Endothelial cell (in vitro differentiated cells): ENCODE measurements around the gene PSMA7. TPM values are rescaled to one million over a fixed set of nuclear protein-coding genes. Genes with fewer than 3 reads are reported as not detected.

Experiments used
- DNase-seq: peaks from one replicate; pipeline ENCODE4 v3.0.0; 2021; ENCODE audit warnings: low spot score
- H3K27ac Mint-ChIP-seq: one replicate; pipeline ENCODE4 v1.8.0; 2021; ENCODE audit warnings: mixed read lengths, inconsistent platforms; ENCODE audit not compliant: unreplicated experiment
- H3K27me3 Mint-ChIP-seq: one replicate; pipeline ENCODE4 v1.8.0; 2021; ENCODE audit warnings: mild to moderate bottlenecking, moderate library complexity, mixed read lengths, inconsistent platforms; ENCODE audit not compliant: unreplicated experiment
- H3K36me3 Mint-ChIP-seq: one replicate; pipeline ENCODE4 v1.8.0; 2021; ENCODE audit warnings: mild to moderate bottlenecking, low read depth, mixed read lengths, inconsistent platforms; ENCODE audit not compliant: unreplicated experiment
- H3K4me1 Mint-ChIP-seq: one replicate; pipeline ENCODE4 v1.8.0; 2021; ENCODE audit warnings: mild to moderate bottlenecking, mixed read lengths, inconsistent platforms; ENCODE audit not compliant: unreplicated experiment
- H3K4me3 Mint-ChIP-seq: one replicate; pipeline ENCODE4 v1.8.0; 2021; ENCODE audit warnings: mild to moderate bottlenecking, mixed read lengths, inconsistent platforms; ENCODE audit not compliant: unreplicated experiment
- H3K9me3 Mint-ChIP-seq: one replicate; pipeline ENCODE4 v1.8.0; 2021; ENCODE audit warnings: mixed read lengths, inconsistent platforms; ENCODE audit not compliant: unreplicated experiment
- total RNA-seq: library from RNA; stranded (reverse); fragmentation: NEBNext Ultra II Directional; extraction: Animal tissue kit (Norgen Biotek cat#: 25700); gene quantifications from one replicate; pipeline ENCODE4 v1.2.1, GENCODE V29; 2021; ENCODE audit not compliant: unreplicated experiment
- TF ChIP-seq, protein P1 (sequence below): fragments of 200-600 bp; sonication (generic); IDR thresholded peaks from one replicate; pipeline ENCODE4 v1.5.0; 2021; ENCODE audit warnings: antibody characterized with exemption; ENCODE audit not compliant: unreplicated experiment

Gene PSMA7
- total RNA-seq, 1 donor from 2014 or later, result 302 TPM

DNA sequence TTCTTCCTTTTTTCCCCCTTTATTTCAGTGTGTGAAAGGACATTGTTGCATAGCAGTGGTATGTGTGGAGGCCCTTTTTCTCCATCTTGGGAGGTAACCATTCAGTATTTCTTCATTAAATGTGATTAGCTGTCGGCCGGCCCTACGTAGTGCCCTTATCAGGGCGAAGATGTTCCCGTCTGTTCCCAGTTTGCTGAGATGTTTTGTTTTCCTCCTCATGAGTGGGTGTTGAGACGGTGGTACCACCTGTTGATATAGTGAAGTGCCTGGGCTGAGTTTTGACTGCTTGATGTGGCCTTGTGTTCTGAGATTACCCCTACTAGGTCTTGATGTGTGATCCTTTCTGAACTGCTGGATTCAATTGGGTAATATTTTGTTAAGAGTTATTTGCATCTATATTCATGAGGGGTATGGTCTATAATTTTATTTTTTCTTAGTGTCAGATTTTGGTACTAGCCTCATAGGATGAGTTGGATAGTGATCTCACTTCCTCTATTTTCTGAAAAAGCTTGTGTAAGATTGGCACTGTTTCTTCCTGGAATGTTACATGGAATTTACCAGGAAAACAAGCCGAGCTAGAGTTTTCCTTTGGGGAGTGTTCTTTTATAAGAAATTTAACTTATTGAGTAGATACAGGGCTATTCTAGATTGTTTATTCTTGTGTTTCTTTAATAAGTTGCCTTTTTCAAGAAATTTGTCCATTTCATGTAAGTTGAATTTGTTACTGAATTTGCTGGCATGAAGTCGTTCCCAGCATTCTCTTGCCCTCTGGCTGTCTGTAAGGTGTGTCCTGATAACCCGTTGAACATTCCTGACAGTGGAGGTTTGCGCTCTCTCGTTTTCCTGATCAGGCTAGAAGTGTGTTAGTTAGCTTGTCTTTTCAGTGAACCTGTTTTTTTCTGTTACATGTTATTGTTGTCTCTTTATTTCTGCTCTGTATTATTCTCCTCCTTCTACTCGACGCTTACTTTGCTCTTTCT, 44.0 kb upstream of the PSMA7 start:
- peak overlapping the region; percentile 57 for H3K27ac Mint-ChIP-seq
- peaks cover 5% of the 10 kb centered on the region for H3K36me3 Mint-ChIP-seq
- no peak for DNase-seq
- no peak overlapping the region for H3K4me3 Mint-ChIP-seq
- TF ChIP-seq, protein P1, sequence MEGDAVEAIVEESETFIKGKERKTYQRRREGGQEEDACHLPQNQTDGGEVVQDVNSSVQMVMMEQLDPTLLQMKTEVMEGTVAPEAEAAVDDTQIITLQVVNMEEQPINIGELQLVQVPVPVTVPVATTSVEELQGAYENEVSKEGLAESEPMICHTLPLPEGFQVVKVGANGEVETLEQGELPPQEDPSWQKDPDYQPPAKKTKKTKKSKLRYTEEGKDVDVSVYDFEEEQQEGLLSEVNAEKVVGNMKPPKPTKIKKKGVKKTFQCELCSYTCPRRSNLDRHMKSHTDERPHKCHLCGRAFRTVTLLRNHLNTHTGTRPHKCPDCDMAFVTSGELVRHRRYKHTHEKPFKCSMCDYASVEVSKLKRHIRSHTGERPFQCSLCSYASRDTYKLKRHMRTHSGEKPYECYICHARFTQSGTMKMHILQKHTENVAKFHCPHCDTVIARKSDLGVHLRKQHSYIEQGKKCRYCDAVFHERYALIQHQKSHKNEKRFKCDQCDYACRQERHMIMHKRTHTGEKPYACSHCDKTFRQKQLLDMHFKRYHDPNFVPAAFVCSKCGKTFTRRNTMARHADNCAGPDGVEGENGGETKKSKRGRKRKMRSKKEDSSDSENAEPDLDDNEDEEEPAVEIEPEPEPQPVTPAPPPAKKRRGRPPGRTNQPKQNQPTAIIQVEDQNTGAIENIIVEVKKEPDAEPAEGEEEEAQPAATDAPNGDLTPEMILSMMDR, result no peak
- no peaks in the 10 kb centered on the region for H3K9me3 Mint-ChIP-seq
- H3K27me3 Mint-ChIP-seq, result peaks cover 7% of the 10 kb centered on the region
- peaks cover 10% of the 10 kb centered on the region for H3K4me1 Mint-ChIP-seq

DNA sequence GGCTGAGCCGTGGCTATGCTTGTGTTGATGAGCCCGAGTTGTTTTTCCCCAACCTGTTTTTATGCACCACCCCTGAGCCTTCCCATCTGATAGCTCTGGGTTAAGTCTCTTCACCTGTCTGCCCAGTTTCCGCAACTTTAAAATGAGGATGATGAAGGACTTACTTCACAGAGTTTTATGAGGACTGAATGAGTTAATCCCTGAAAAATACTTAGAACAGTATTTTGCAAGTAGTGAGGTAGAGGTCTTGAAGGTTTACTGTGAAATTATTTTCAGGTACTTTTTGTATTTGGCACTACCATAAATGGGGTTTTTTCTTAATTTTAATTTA, 42.9 kb upstream of the PSMA7 start:
- H3K9me3 Mint-ChIP-seq, result no peaks in the 10 kb centered on the region
- H3K36me3 Mint-ChIP-seq, result peaks cover 6% of the 10 kb centered on the region
- peaks cover 5% of the 10 kb centered on the region for H3K27me3 Mint-ChIP-seq
- TF ChIP-seq, protein P1, result no peak
- no peak overlapping the region for H3K4me3 Mint-ChIP-seq
- peaks cover 10% of the 10 kb centered on the region for H3K4me1 Mint-ChIP-seq
- DNase-seq, result no peak
- H3K27ac Mint-ChIP-seq, result peak overlapping the region; percentile 52

DNA sequence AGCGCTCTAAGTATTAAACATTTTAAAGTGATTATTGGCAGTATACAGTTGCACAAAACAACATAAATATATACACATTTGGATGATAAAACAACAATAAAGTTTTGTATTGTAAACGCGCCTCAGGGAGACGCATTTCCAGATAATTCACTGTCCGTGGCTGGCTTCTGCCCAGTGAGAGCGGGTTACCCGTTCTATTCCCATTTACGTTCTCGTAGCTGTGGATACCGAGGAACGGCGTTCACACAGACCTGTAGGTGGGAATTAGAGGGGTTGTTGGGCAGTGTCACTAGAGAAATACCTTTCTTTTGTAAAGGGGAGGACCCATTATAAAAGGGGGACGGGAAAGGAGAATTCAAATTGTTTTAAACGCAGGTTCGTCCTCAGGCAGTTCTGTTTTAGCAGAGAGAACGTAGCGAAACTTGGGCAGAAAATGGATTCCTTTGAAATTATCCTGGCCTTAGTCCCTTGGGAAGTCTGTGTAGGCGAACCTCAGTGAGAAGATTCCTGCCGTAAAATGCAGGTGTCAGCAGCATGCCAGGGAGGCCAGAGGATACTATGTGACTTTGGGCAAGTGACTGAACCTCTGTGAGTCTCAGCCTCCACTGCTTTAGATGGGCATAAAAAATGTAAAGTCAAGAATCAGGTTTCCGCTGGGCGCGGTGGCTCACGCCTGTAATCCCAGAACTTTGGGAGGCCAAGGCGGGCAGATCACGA, 40.4 kb upstream of the PSMA7 start:
- H3K9me3 Mint-ChIP-seq, result no peaks in the 10 kb centered on the region
- TF ChIP-seq, protein P1, result no peak
- H3K27ac Mint-ChIP-seq, result peak overlapping the region; percentile 86
- H3K4me1 Mint-ChIP-seq, result peaks cover 8% of the 10 kb centered on the region
- DNase-seq, result no peak
- H3K27me3 Mint-ChIP-seq, result peaks cover 5% of the 10 kb centered on the region
- H3K36me3 Mint-ChIP-seq, result peaks cover 10% of the 10 kb centered on the region
- peak overlapping the region; percentile 97 for H3K4me3 Mint-ChIP-seq

DNA sequence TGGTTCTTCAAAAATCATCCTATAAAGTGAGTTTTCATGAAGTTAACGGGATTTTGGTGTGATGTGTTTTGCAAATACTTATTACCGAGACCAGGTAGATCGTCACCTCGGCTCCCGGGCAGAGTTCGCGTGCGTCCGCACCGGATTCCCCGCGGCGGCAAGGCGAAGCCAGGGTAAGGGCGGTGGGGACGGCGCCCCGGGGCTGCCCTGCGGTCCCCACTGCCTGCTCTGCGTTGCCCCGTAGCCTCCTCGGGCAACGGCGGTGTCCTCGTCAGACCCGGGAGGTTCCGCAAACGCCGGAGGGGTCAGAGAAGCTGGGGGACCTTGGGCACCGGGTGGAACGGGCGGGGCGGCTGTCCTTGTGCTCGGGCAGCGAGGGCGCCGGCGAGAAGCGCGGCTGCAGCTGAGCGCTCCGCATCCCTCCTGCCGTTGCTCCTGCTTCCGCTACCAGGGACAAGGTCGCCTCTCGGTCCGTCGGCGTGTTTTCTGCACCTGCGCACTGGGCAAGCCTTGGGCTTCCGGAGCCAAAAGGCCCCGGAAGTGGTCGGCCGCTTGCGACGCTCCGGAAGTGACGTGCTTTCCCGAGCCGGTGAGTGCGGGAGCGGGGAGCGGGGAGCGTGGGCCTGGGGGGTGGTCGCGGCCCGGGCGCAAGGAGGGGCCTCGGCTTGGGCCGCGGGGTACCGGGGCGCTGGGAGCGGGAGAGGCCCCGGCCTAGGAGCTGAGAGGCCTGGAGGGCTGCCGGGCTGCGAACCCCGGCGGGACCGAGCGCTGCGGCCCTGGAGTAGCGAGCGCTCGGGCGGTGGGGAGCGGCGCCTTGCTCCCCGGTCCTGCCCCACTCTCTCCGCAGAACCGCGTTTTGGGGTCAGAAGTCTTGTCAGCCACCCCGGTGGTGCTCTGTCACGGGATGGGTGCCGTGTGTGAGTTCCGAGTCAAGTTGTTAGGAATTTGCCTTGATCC, 39.6 kb upstream of the PSMA7 start, which contains the start of gene MTG2:
Gene MTG2, plus strand, starts transcription at position 560 of the 957 bp plus-strand sequence. CDS start 10,393 bp downstream, outside the sequence.
- peak; percentile 89 for DNase-seq
- H3K27ac Mint-ChIP-seq, result peak within 1 kb of the TSS; percentile 86
- H3K9me3 Mint-ChIP-seq, result no peaks in the 10 kb centered on the region
- TF ChIP-seq, protein P1, result no peak
- H3K4me3 Mint-ChIP-seq, result peak within 1 kb of the TSS; percentile 97
- peaks cover 8% of the 10 kb centered on the region for H3K4me1 Mint-ChIP-seq
- H3K36me3 Mint-ChIP-seq, result peaks cover 10% of the 10 kb centered on the region
- H3K27me3 Mint-ChIP-seq, result peaks cover 5% of the 10 kb centered on the region
